H9 (cell line): ENCODE measurements around the gene PCDHGB5. TPM values are rescaled to one million over a fixed set of nuclear protein-coding genes. Genes with fewer than 3 reads are reported as not detected.

ENCODE experiments used
- DNase-seq: peaks from one replicate; pipeline ENCODE4 v3.0.0-alpha.2; 2017
- H2AFZ ChIP-seq: one replicate; pipeline ENCODE4 v1.6.1; 2013; ENCODE audit warnings: mild to moderate bottlenecking, low read length, control low read depth, moderate library complexity
- H2AK5ac ChIP-seq: 2 replicates; pipeline ENCODE4 v1.6.1; 2013; ENCODE audit warnings: low read length, control low read depth, mixed read lengths; ENCODE audit not compliant: insufficient read length
- H2BK120ac ChIP-seq: one replicate; pipeline ENCODE4 v1.6.1; 2013; ENCODE audit warnings: low read depth, mild to moderate bottlenecking, low read length, control low read depth, inconsistent platforms; ENCODE audit not compliant: poor library complexity, severe bottlenecking
- H2BK12ac ChIP-seq: 2 replicates; pipeline ENCODE4 v1.6.1; 2013; ENCODE audit warnings: low read length, control low read depth, mixed read lengths, low read depth; ENCODE audit not compliant: insufficient read length
- H2BK15ac ChIP-seq: 2 replicates; pipeline ENCODE4 v1.6.1; 2013; ENCODE audit warnings: low read depth, low read length, control low read depth
- H2BK20ac ChIP-seq: one replicate; pipeline ENCODE4 v1.6.1; 2013; ENCODE audit warnings: low read depth, mild to moderate bottlenecking, low read length, control low read depth, inconsistent platforms; ENCODE audit not compliant: poor library complexity, severe bottlenecking
- H2BK5ac ChIP-seq: 2 replicates; pipeline ENCODE4 v1.6.1; 2013; ENCODE audit warnings: low read length, control low read depth, mixed read lengths; ENCODE audit not compliant: insufficient read length
- H3K14ac ChIP-seq: 2 replicates; pipeline ENCODE4 v1.6.1; 2013; ENCODE audit warnings: low read length, control low read depth; ENCODE audit not compliant: insufficient read depth
- H3K18ac ChIP-seq: 2 replicates; pipeline ENCODE4 v1.6.1; 2013; ENCODE audit warnings: low read depth, mild to moderate bottlenecking, mixed read lengths, low read length, control low read depth; ENCODE audit not compliant: insufficient read length
- H3K23ac ChIP-seq: 2 replicates; pipeline ENCODE4 v1.6.1; 2013; ENCODE audit warnings: low read length, control low read depth, mixed read lengths, low read depth; ENCODE audit not compliant: insufficient read length
- H3K23me2 ChIP-seq: 2 replicates; pipeline ENCODE4 v1.6.1; 2013; ENCODE audit warnings: low read depth, mild to moderate bottlenecking, mixed read lengths, low read length, control low read depth; ENCODE audit not compliant: insufficient read length, poor library complexity, severe bottlenecking
- H3K27ac ChIP-seq: 2 replicates; pipeline ENCODE4 v1.5.1; 2013; ENCODE audit warnings: low read length, control low read depth, mixed read lengths, low read depth; ENCODE audit not compliant: insufficient read length
- H3K27me3 ChIP-seq: 2 replicates; pipeline ENCODE4 v1.6.1; 2013; ENCODE audit warnings: low read length, control low read depth, inconsistent platforms; ENCODE audit not compliant: insufficient read depth
- H3K4ac ChIP-seq: 2 replicates; pipeline ENCODE4 v1.6.1; 2013; ENCODE audit warnings: low read depth, mild to moderate bottlenecking, control low read depth, inconsistent platforms, low read length, moderate library complexity
- H3K4me1 ChIP-seq: 2 replicates; pipeline ENCODE4 v1.6.1; 2013; ENCODE audit warnings: low read length, control low read depth, inconsistent platforms; ENCODE audit not compliant: insufficient read depth
- H3K4me2 ChIP-seq: 2 replicates; pipeline ENCODE4 v1.6.1; 2013; ENCODE audit warnings: low read length, control low read depth, mixed read lengths; ENCODE audit not compliant: insufficient read length, insufficient read depth
- H3K56ac ChIP-seq: 2 replicates; pipeline ENCODE4 v1.6.1; 2013; ENCODE audit warnings: low read depth, mild to moderate bottlenecking, mixed read lengths, low read length, control low read depth; ENCODE audit not compliant: insufficient read length
- H3K79me1 ChIP-seq: 2 replicates; pipeline ENCODE4 v1.6.1; 2013; ENCODE audit warnings: low read depth, mild to moderate bottlenecking, moderate library complexity, low read length, control low read depth, inconsistent platforms; ENCODE audit not compliant: insufficient read depth, poor library complexity, severe bottlenecking
- H3K79me2 ChIP-seq: 2 replicates; pipeline ENCODE4 v1.6.1; 2013; ENCODE audit warnings: low read length, control low read depth, inconsistent platforms; ENCODE audit not compliant: insufficient read depth
- H3K9ac ChIP-seq: 2 replicates; pipeline ENCODE4 v1.6.1; 2013; ENCODE audit warnings: low read length, control low read depth, mixed read lengths; ENCODE audit not compliant: insufficient read length; ENCODE audit errors: extremely low read depth
- H3K9me3 ChIP-seq: one replicate; pipeline ENCODE4 v1.6.1; 2013; ENCODE audit warnings: low read depth, low read length, inconsistent platforms; ENCODE audit not compliant: control insufficient read depth
- H3T11ph ChIP-seq: one replicate; pipeline ENCODE4 v1.6.1; 2013; ENCODE audit warnings: mild to moderate bottlenecking, low read length, control low read depth, inconsistent platforms
- H4K20me1 ChIP-seq: one replicate; pipeline ENCODE4 v1.6.1; 2013; ENCODE audit not compliant: control insufficient read depth, insufficient read length, insufficient read depth
- H4K5ac ChIP-seq: 2 replicates; pipeline ENCODE4 v1.6.1; 2013; ENCODE audit warnings: low read depth, mild to moderate bottlenecking, mixed read lengths, low read length, control low read depth; ENCODE audit not compliant: insufficient read length
- H4K8ac ChIP-seq: replicated peaks from 2 replicates; pipeline ENCODE4 v1.6.1; 2013; ENCODE audit warnings: low read length, control low read depth, mixed read lengths, low read depth; ENCODE audit not compliant: insufficient read length
- H4K91ac ChIP-seq: 2 replicates; pipeline ENCODE4 v1.6.1; 2013; ENCODE audit warnings: low read depth, mild to moderate bottlenecking, moderate library complexity, mixed read lengths, low read length, control low read depth; ENCODE audit not compliant: insufficient read length
- H3K27ac Mint-ChIP-seq, 3 experiments: 2 replicates in 2 of 3; 3 replicates in 1 of 3; pipeline ENCODE4 v1.8.0; 2020 to 2021; ENCODE audit warnings: mixed read lengths in 3 of 3, mild to moderate bottlenecking in 1 of 3, moderate library complexity in 1 of 3
- H3K27me3 Mint-ChIP-seq: 2 replicates; pipeline ENCODE4 v1.8.0; 2021; ENCODE audit warnings: low read depth, mild to moderate bottlenecking, moderate library complexity, mixed read lengths
- H3K36me3 Mint-ChIP-seq, 3 experiments: 2 replicates in 2 of 3; 3 replicates in 1 of 3; pipeline ENCODE4 v1.8.0; 2020 to 2021; ENCODE audit warnings: low read depth in 3 of 3, mixed read lengths in 3 of 3; ENCODE audit not compliant: insufficient read depth in 1 of 3
- H3K4me1 Mint-ChIP-seq, 2 experiments: 2 replicates each; pipeline ENCODE4 v1.8.0; 2020; ENCODE audit warnings: mixed read lengths in 2 of 2
- H3K4me3 Mint-ChIP-seq, 2 experiments: 2 replicates in 1 of 2; 3 replicates in 1 of 2; pipeline ENCODE4 v1.8.0; 2020 to 2021; ENCODE audit warnings: mild to moderate bottlenecking in 2 of 2, mixed read lengths in 2 of 2, moderate library complexity in 1 of 2
- H3K9me3 Mint-ChIP-seq, 2 experiments: 2 replicates in 1 of 2; 3 replicates in 1 of 2; pipeline ENCODE4 v1.8.0; 2020; ENCODE audit warnings: mild to moderate bottlenecking in 2 of 2, mixed read lengths in 2 of 2, moderate library complexity in 1 of 2
- CTCF ChIP-seq: fragments of 200-600 bp; sonication (generic); conservative IDR thresholded peaks from 3 replicates; pipeline ENCODE4 v1.8.0; 2021; ENCODE audit warnings: antibody characterized with exemption, mild to moderate bottlenecking
- WGBS: extraction: QIAGEN DNeasy Blood & Tissue Kit; methylation state at CpG from one replicate; pipeline ENCODE4 v1.1.7; 2013; ENCODE audit warnings: missing lambda C conversion rate, low lambda C conversion rate, mixed read lengths; ENCODE audit not compliant: insufficient read length; ENCODE audit errors: extremely low coverage; 5-methylcytosine and 5-hydroxymethylcytosine counted together
- total RNA-seq: library from RNA; stranded (reverse); gene quantifications from 2 replicates; pipeline ENCODE4 v1.2.1, GENCODE V29; 2021

PCDHGB5 gene
- total RNA-seq, 1 experiment from 2014 or later, result 3.8 TPM

GRCh38 chr5:141351591-141351990, 46.2 kb upstream of the PCDHGB5 start:
- H2BK120ac ChIP-seq, result no peak overlapping the region
- H3K23me2 ChIP-seq, result peaks cover 4% of the 10 kb centered on the region
- H3K27ac ChIP-seq, result no peak overlapping the region
- no peak overlapping the region for H2AK5ac ChIP-seq
- H2BK12ac ChIP-seq, result no peak overlapping the region
- no peak for DNase-seq
- H2BK20ac ChIP-seq, result no peak overlapping the region
- H4K20me1 ChIP-seq, result no peaks in the 10 kb centered on the region
- no peak overlapping the region for H2BK15ac ChIP-seq
- H3K9ac ChIP-seq, result no peak overlapping the region
- H2BK5ac ChIP-seq, result no peak overlapping the region
- H3K18ac ChIP-seq, result no peak overlapping the region
- Mint-ChIP-seq H3K9me3 (peaks cover 57 to 62% of the 10 kb centered on the region in 2 experiments), H3K4me3 (no peak overlapping the region), H3K36me3 (peaks cover 16 to 64% (median 43%) of the 10 kb centered on the region in 3 experiments), H3K27me3 (peaks cover 2% of the 10 kb centered on the region), H3K4me1 (peaks cover 6% of the 10 kb centered on the region in 2 experiments), H3K27ac (no peak overlapping the region)
- H3K27me3 ChIP-seq, result no peaks in the 10 kb centered on the region
- H4K8ac ChIP-seq, result no peak overlapping the region
- no peak overlapping the region for H3K4me2 ChIP-seq
- H4K91ac ChIP-seq, result no peak overlapping the region
- peaks cover 30% of the 10 kb centered on the region for H3K9me3 ChIP-seq
- no peak overlapping the region for H3T11ph ChIP-seq
- H3K4me1 ChIP-seq, result no peaks in the 10 kb centered on the region
- no CpG with 5 or more reads among the region's 36 CpGs for WGBS
- H3K56ac ChIP-seq, result no peak overlapping the region
- no peaks in the 10 kb centered on the region for H3K79me1 ChIP-seq
- no peak overlapping the region for H3K14ac ChIP-seq
- no peak overlapping the region for H2AFZ ChIP-seq
- H4K5ac ChIP-seq, result no peak overlapping the region
- no peak overlapping the region for H3K4ac ChIP-seq
- H3K23ac ChIP-seq, result no peak overlapping the region
- no peaks in the 10 kb centered on the region for H3K79me2 ChIP-seq
- no peak for TF ChIP-seq CTCF
